Amniotic stem cell (primary cell): ENCODE measurements around the gene UBP1.
"Not testable (repeated sequence)": the region's sequence is repeated elsewhere in the genome, so short reads cannot be mapped to it uniquely, and the experiment has no call there.

Experiments used
- DNase-seq: peaks from one replicate; lab custom pipeline; 2025; lab: John Stamatoyannopoulos, UW

Gene UBP1

GRCh38 chr3:33433843-33434242, 6.4 kb downstream of the UBP1 start:
- no peak for DNase-seq

- no peak for DNase-seq
Observed at GRCh38 chr3:33430571-33430970, 9.6 kb downstream of the UBP1 start.

GRCh38 chr3:33430061-33430460, 10.1 kb downstream of the UBP1 start:
- no peak for DNase-seq

GRCh38 chr3:33429306-33429705, 10.9 kb downstream of the UBP1 start:
- not testable (repeated sequence) for DNase-seq

GRCh38 chr3:33428734-33429133, 11.5 kb downstream of the UBP1 start:
- DNase-seq = no peak

- DNase-seq = no peak
Observed at GRCh38 chr3:33426630-33427317, 13.4 kb downstream of the UBP1 start.

GRCh38 chr3:33426068-33426467, 14.1 kb downstream of the UBP1 start:
- no peak for DNase-seq

GRCh38 chr3:33425453-33425852, 14.8 kb downstream of the UBP1 start:
- DNase-seq = no peak

GRCh38 chr3:33424606-33425452, 15.4 kb downstream of the UBP1 start:
- no peak for DNase-seq

GRCh38 chr3:33420966-33421365, 19.2 kb downstream of the UBP1 start:
- no peak for DNase-seq

GRCh38 chr3:33419948-33420347, 20.3 kb downstream of the UBP1 start:
- no peak for DNase-seq

GRCh38 chr3:33417066-33417673, 23.0 kb downstream of the UBP1 start:
- DNase-seq = no peak

GRCh38 chr3:33410816-33411215, 29.4 kb downstream of the UBP1 start:
- DNase-seq = not testable (repeated sequence)

- no peak for DNase-seq
Observed at GRCh38 chr3:33403756-33404155, 36.4 kb downstream of the UBP1 start.

- no peak for DNase-seq
Observed at GRCh38 chr3:33402936-33403335, 37.3 kb downstream of the UBP1 start.

- DNase-seq = peak; percentile 4
Observed at GRCh38 chr3:33401781-33402180, 38.4 kb downstream of the UBP1 start.

- DNase-seq = no peak
Observed at GRCh38 chr3:33398410-33398809, 41.8 kb downstream of the UBP1 start.

GRCh38 chr3:33395900-33396299, 44.3 kb downstream of the UBP1 start:
- DNase-seq = no peak

- no peak for DNase-seq
Observed at GRCh38 chr3:33394403-33395054, 45.7 kb downstream of the UBP1 start.

GRCh38 chr3:33392703-33393125, 47.5 kb downstream of the UBP1 start:
- DNase-seq = peak; percentile 66

- no peak for DNase-seq
Observed at GRCh38 chr3:33392144-33392543, 48.1 kb downstream of the UBP1 start.

GRCh38 chr3:33391255-33391995, 48.8 kb downstream of the UBP1 start:
- no peak for DNase-seq
